H1 (cell line): ENCODE data around the gene CEBPA. TPM values are rescaled to one million over a fixed set of nuclear protein-coding genes. Genes with fewer than 3 reads are reported as not detected.

ENCODE experiments used
- CHD7 ChIP-seq: fragments of 300-600 bp; sonication (generic); IDR thresholded peaks from 2 replicates; pipeline ENCODE4 v1.7.1; 2012; ENCODE audit warnings: low read length, moderate library complexity, mild to moderate bottlenecking, inconsistent platforms; ENCODE audit not compliant: insufficient replicate concordance
- HDAC6 ChIP-seq: IDR thresholded peaks from one replicate; pipeline ENCODE4 v1.7.1; 2012; ENCODE audit warnings: low read depth, mild to moderate bottlenecking, inconsistent platforms, low read length, moderate library complexity
- JUND ChIP-seq: IDR thresholded peaks from 2 replicates; pipeline ENCODE4 v1.6.1; 2011; ENCODE audit warnings: mild to moderate bottlenecking, improper control_type of control experiment, low read length
- KDM1A ChIP-seq: fragments of 200-600, 300-600 bp; sonication (generic); IDR thresholded peaks from 2 replicates; pipeline ENCODE4 v1.7.1; 2016; ENCODE audit warnings: mild to moderate bottlenecking, low read length, borderline replicate concordance
- POU5F1 ChIP-seq: IDR thresholded peaks from 2 replicates; pipeline ENCODE4 v1.6.1; 2011; ENCODE audit warnings: low read depth, mild to moderate bottlenecking, low read length, moderate library complexity
- ZNF274 ChIP-seq: IDR thresholded peaks from 2 replicates; pipeline ENCODE4 v1.7.0; 2012; ENCODE audit warnings: low read length, borderline replicate concordance; ENCODE audit errors: extremely low read depth
- polyA plus RNA-seq, 7 experiments: library from polyadenylated mRNA; depleted of rRNA in 3 of 7; stranded (reverse) in 5 of 7; unstranded in 2 of 7; fragments of >200 nt in 5 of 7; fragments of 200-250 nt in 2 of 7; gene quantifications; 1 replicate in 5 of 7; 2 replicates in 1 of 7; 4 replicates in 1 of 7; pipeline versions ENCODE4 v1.2.1 to v1.2.3, GENCODE V29; 2011 to 2013; ENCODE audit warnings: missing spikeins in 2 of 7, mixed read lengths in 2 of 7
- total RNA-seq: library from RNA; stranded (reverse); fragmentation: NEBNext Ultra II Directional; extraction: Animal tissue kit (Norgen Biotek cat#: 25700); gene quantifications from 2 replicates; pipeline ENCODE4 v1.2.1, GENCODE V29; 2021

Gene CEBPA
- total and polyA plus RNA-seq, 2 of the 8 experiments (the other 6 are each of a cell fraction or from before 2014, with no cell fraction given): 2.0 to 2.7 TPM

DNA sequence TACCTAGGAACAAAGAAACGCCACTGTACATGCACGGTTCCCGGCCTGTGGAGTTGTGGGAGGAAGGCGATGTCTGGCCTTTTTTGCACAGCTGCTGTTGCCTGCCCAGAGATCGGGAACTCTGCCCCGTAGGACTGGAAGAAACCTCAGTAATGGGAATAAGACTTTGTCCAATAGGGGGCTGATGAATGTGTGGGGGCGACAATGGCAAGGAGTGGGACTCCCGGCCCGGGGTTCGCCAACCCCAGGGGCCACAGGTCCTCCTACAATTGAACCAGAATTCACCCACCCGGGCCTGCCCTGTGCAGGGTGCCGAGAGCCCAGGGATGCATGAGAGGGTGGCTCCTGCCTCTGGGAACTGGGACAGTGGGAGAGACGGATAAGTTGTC is 2.0 kb upstream of the CEBPA start (continued):
- no peak for TF ChIP-seq KDM1A
- TF ChIP-seq ZNF274: no peak
- no peak for TF ChIP-seq HDAC6
- TF ChIP-seq CHD7: no peak
- no peak for TF ChIP-seq POU5F1
- TF ChIP-seq JUND: no peak
